Neural progenitor cell (in vitro differentiated cells): ENCODE data around the gene MYO1D.

ENCODE experiments used
- CTCF ChIP-seq: fragments of 200-600 bp; sonication (generic); IDR thresholded peaks from 2 replicates; pipeline ENCODE4 v1.5.1; 2017; ENCODE audit warnings: antibody characterized with exemption, mild to moderate bottlenecking
- EZH2 ChIP-seq: fragments of 200-600 bp; sonication (generic); IDR thresholded peaks from 2 replicates; pipeline ENCODE4 v1.6.1; 2017; ENCODE audit warnings: antibody characterized with exemption, mild to moderate bottlenecking, moderate library complexity
- EZH2phosphoT487 ChIP-seq: fragments of 200-600 bp; sonication (generic); IDR thresholded peaks from 2 replicates; pipeline ENCODE4 v1.6.1; 2017; ENCODE audit warnings: antibody characterized with exemption

DNA sequence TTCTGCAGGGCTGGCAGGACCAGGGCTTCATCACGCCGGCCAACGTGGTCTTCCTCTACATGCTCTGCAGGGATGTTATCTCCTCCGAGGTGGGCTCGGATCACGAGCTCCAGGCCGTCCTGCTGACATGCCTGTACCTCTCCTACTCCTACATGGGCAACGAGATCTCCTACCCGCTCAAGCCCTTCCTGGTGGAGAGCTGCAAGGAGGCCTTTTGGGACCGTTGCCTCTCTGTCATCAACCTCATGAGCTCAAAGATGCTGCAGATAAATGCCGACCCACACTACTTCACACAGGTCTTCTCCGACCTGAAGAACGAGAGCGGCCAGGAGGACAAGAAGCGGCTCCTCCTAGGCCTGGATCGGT, 388.8 kb downstream of the MYO1D start:
- TF ChIP-seq CTCF (no peak), EZH2 (no peak), EZH2phosphoT487 (no peak)
